A549 (cell line): ENCODE data around the gene YBX2. TPM values are rescaled to one million over a fixed set of nuclear protein-coding genes. Genes with fewer than 3 reads are reported as not detected.

Experiments
- ATAC-seq, 2 experiments: fragments of 200-7000 bp in 1 of 2; fragments of >200 bp in 1 of 2; cut with Nextera tagmentation in 1 of 2; cut with Tn5 transposase in 1 of 2; 3 replicates each; pipeline versions ENCODE4 v1.8.0 to v1.9.1; 2018 to 2020; ENCODE audit warnings: mild to moderate bottlenecking in 1 of 2, moderate library complexity in 1 of 2
- CTCF ChIA-PET: fragments of 300-600 bp; sonication (Branson Sonifier 250); formaldehyde crosslinking; extraction: SDS; loops from one replicate; lab custom pipeline; 2021; ENCODE audit warnings: antibody characterized with exemption, inconsistent platforms; lab: Yijun Ruan, JAX
- POLR2A ChIA-PET: fragments of 350-600 bp; formaldehyde crosslinking; extraction: SDS; loops from one replicate; lab custom pipeline; 2021; ENCODE audit warnings: antibody characterized with exemption, inconsistent platforms; lab: Yijun Ruan, JAX
- DNase-seq, 2 experiments: peaks; one replicate each; pipeline versions ENCODE4 v3.0.0 to v3.0.0-alpha.2; 2011 to 2016; ENCODE audit warnings: low read depth in 1 of 2, low spot score in 1 of 2
- FAIRE-seq: peaks from 2 replicates; lab custom pipeline; 2011; peaks lifted over from hg19 to GRCh38; lab: Jason Lieb, UNC
- H3K27ac ChIP-seq, 2 experiments: fragments of >200 bp; sonication (Bioruptor Twin); formaldehyde crosslinking; 3 replicates each; pipeline ENCODE4 v1.5.1; 2016 to 2017
- H3K4me1 ChIP-seq: fragments of >200 bp; sonication (Bioruptor Twin); formaldehyde crosslinking; 3 replicates; pipeline ENCODE4 v1.6.1; 2016
- H3K4me2 ChIP-seq: fragments of >200 bp; sonication (Bioruptor Twin); formaldehyde crosslinking; 3 replicates; pipeline ENCODE4 v1.6.1; 2016
- H3K4me3 ChIP-seq: fragments of >200 bp; sonication (Bioruptor Twin); formaldehyde crosslinking; 3 replicates; pipeline ENCODE4 v1.5.1; 2016
- H3K9me3 ChIP-seq: fragments of >200 bp; sonication (Bioruptor Twin); formaldehyde crosslinking; 3 replicates; pipeline ENCODE4 v1.6.1; 2016
- CBX8 ChIP-seq: fragments of 200-600 bp; sonication (generic); IDR thresholded peaks from 2 replicates; pipeline ENCODE4 v1.6.1; 2016
- CHD2 ChIP-seq: fragments of 150-350 bp; IDR thresholded peaks from 2 replicates; pipeline ENCODE4 v1.6.1; 2014; ENCODE audit warnings: low read length; ENCODE audit not compliant: partially characterized antibody
- EHF ChIP-seq: fragments of 250-450 bp; sonication (Bioruptor Pico); IDR thresholded peaks from 2 replicates; pipeline ENCODE4 v1.5.0; 2020; ENCODE audit warnings: mild to moderate bottlenecking
- EHMT2 ChIP-seq: fragments of 200-600 bp; sonication (generic); IDR thresholded peaks from 2 replicates; pipeline ENCODE4 v1.6.1; 2016; ENCODE audit warnings: antibody characterized with exemption, low read depth, mild to moderate bottlenecking, moderate library complexity
- EP300 ChIP-seq, 2 experiments: fragments of >200 bp; sonication (Bioruptor Twin); formaldehyde crosslinking; IDR thresholded peaks; 2 replicates in 1 of 2; 3 replicates in 1 of 2; pipeline ENCODE4 v1.6.1; 2016 to 2017
- ESRRA ChIP-seq: fragments of 150-350 bp; IDR thresholded peaks from 2 replicates; pipeline ENCODE4 v1.6.1; 2014; ENCODE audit warnings: mild to moderate bottlenecking, low read length, borderline replicate concordance
- FOSB ChIP-seq: fragments of 250-450 bp; sonication (Bioruptor Pico); IDR thresholded peaks from 2 replicates; pipeline ENCODE4 v1.5.0; 2020; ENCODE audit warnings: mild to moderate bottlenecking, moderate library complexity
- FOSL2 ChIP-seq, 2 experiments: fragments of 450-650 bp in 1 of 2; fragments of >200 bp in 1 of 2; sonication (Bioruptor Twin) in 1 of 2; formaldehyde crosslinking; IDR thresholded peaks; 2 replicates each; pipeline versions ENCODE4 v1.5.0 to v1.6.1; 2016 to 2020; ENCODE audit warnings: mild to moderate bottlenecking in 1 of 2, moderate library complexity in 1 of 2
- GATA3 ChIP-seq: IDR thresholded peaks from 2 replicates; pipeline ENCODE4 v1.6.1; 2012; ENCODE audit warnings: borderline replicate concordance
- HEYL ChIP-seq: fragments of 250-450 bp; sonication (Bioruptor Pico); IDR thresholded peaks from 2 replicates; pipeline ENCODE4 v1.8.0; 2021; ENCODE audit warnings: mild to moderate bottlenecking, moderate library complexity
- HOXB13 ChIP-seq: fragments of 250-450 bp; sonication (Bioruptor Pico); IDR thresholded peaks from 2 replicates; pipeline ENCODE4 v1.5.0; 2020; ENCODE audit warnings: low read depth, mild to moderate bottlenecking, moderate library complexity
- JUN ChIP-seq, 2 experiments: fragments of >200 bp; sonication (Bioruptor Twin); formaldehyde crosslinking; IDR thresholded peaks; 2 replicates in 1 of 2; 3 replicates in 1 of 2; pipeline ENCODE4 v1.6.1; 2016 to 2017
- KDM1A ChIP-seq: fragments of 200-600 bp; sonication (generic); IDR thresholded peaks from 2 replicates; pipeline ENCODE4 v1.6.1; 2016; ENCODE audit warnings: low read depth, mild to moderate bottlenecking
- KDM5A ChIP-seq: fragments of 200-600 bp; sonication (generic); IDR thresholded peaks from 2 replicates; pipeline ENCODE4 v1.6.1; 2016; ENCODE audit warnings: antibody characterized with exemption, mild to moderate bottlenecking
- MAFK ChIP-seq: fragments of 450-650 bp; IDR thresholded peaks from 2 replicates; pipeline ENCODE4 v1.6.1; 2014; ENCODE audit not compliant: partially characterized antibody
- MYC ChIP-seq: IDR thresholded peaks from 2 replicates; pipeline ENCODE4 v1.6.1; 2012; ENCODE audit warnings: mild to moderate bottlenecking, inconsistent platforms, low read length, improper control_type of control experiment, borderline replicate concordance
- PHF8 ChIP-seq: fragments of 200-600 bp; sonication (generic); IDR thresholded peaks from 2 replicates; pipeline ENCODE4 v1.6.1; 2016; ENCODE audit warnings: low read depth, mild to moderate bottlenecking, antibody characterized with exemption, moderate library complexity, borderline replicate concordance
- POLR2A ChIP-seq: IDR thresholded peaks from 2 replicates; pipeline ENCODE4 v1.6.1; 2012; ENCODE audit warnings: mild to moderate bottlenecking, low read length
- POLR2AphosphoS2 ChIP-seq: conservative IDR thresholded peaks from 2 replicates; pipeline ENCODE4 v1.6.1; 2012; ENCODE audit warnings: low read length, improper control_type of control experiment, inconsistent platforms
- RARB ChIP-seq: fragments of 250-450 bp; sonication (Bioruptor Pico); IDR thresholded peaks from 2 replicates; pipeline ENCODE4 v1.8.0; 2021; ENCODE audit warnings: mild to moderate bottlenecking, moderate library complexity
- RCOR1 ChIP-seq: fragments of 150-350 bp; IDR thresholded peaks from 2 replicates; pipeline ENCODE4 v1.6.1; 2014; ENCODE audit warnings: antibody characterized with exemption, low read length, low read depth
- RNF2 ChIP-seq: fragments of 200-600 bp; sonication (generic); IDR thresholded peaks from 2 replicates; pipeline ENCODE4 v1.6.1; 2016; ENCODE audit warnings: low read depth, mild to moderate bottlenecking, antibody characterized with exemption, moderate library complexity, borderline replicate concordance
- TFCP2L1 ChIP-seq: fragments of 250-450 bp; sonication (Bioruptor Pico); IDR thresholded peaks from 2 replicates; pipeline ENCODE4 v1.5.0; 2021; ENCODE audit warnings: mild to moderate bottlenecking
- ZC3H11A ChIP-seq: fragments of 450-650 bp; IDR thresholded peaks from 2 replicates; pipeline ENCODE4 v1.6.1; 2014; ENCODE audit warnings: antibody characterized with exemption, mild to moderate bottlenecking
- ZFP36 ChIP-seq: fragments of 450-650 bp; IDR thresholded peaks from 2 replicates; pipeline ENCODE4 v1.6.1; 2014; ENCODE audit warnings: borderline replicate concordance; ENCODE audit not compliant: partially characterized antibody
- ZSCAN20 ChIP-seq: fragments of 250-450 bp; sonication (Bioruptor Pico); IDR thresholded peaks from 2 replicates; pipeline ENCODE4 v1.8.0; 2022; ENCODE audit warnings: mild to moderate bottlenecking, moderate library complexity
- WGBS: methylation state at CpG from one replicate; pipeline ENCODE4 v1.1.6; 2017; ENCODE audit errors: missing lambda C conversion rate; 5-methylcytosine and 5-hydroxymethylcytosine counted together
- polyA plus RNA-seq, 4 experiments: library from polyadenylated mRNA; depleted of rRNA in 3 of 4; stranded (reverse); fragments of >200 nt; fragmentation: RNase III in 1 of 4; extraction: RNeasy Plus Mini Kit Qiagen cat#74134 plus additional on column Dnase treatment in 1 of 4; gene quantifications; 2 replicates in 3 of 4; 3 replicates in 1 of 4; pipeline ENCODE4 v1.2.3, GENCODE V29; 2011 to 2017
- TF ChIP-seq, protein P1 (sequence below): fragments of 250-450 bp; sonication (Bioruptor Pico); IDR thresholded peaks from 2 replicates; pipeline ENCODE4 v1.5.0; 2020; ENCODE audit warnings: low read depth, mild to moderate bottlenecking, moderate library complexity
- TF ChIP-seq, protein P2 (sequence below): IDR thresholded peaks from 2 replicates; pipeline ENCODE4 v1.6.1; 2012
- TF ChIP-seq, protein P3 (sequence below): fragments of 450-650 bp; IDR thresholded peaks from 2 replicates; pipeline ENCODE4 v1.6.1; 2014; ENCODE audit warnings: antibody characterized with exemption
- TF ChIP-seq, protein P4 (sequence below): fragments of >200 bp; sonication (Bioruptor Twin); formaldehyde crosslinking; IDR thresholded peaks from 3 replicates; pipeline ENCODE4 v1.6.1; 2016

Gene YBX2
- polyA plus RNA-seq, 2 of the 4 experiments (the other 2 are of a cell fraction): 0.36 to 0.61 TPM

DNA sequence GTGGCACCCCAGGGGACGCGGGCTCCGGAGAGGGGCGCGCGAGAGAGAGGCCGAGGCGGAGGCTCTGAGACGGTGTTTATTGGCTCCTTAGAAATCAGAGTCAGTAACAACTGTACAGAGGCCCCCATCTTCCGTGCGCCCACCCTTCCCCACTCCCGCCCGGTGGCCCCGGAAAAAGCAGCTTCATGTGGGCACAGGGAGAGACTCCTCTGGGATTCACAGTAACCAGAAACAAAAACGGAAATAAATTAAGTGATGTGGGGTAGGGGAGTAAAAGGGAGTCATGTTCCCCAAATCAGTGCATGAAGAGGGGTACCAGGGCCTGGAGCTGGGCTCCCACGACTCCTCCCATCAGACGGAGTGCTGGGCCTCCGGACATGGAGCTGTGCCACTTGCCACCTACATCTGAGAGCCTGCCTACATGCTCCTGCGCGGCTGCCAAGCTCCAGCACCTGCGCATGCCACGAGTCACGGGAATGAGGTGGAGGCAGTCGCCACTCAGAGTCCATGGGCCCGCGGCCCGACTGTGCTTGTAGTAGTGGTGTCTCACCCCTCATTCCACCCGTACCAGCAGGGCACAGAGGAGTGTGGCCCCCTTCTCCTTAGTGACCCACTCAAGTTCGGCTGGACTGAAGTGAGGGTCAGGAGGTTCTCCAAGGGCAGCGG is 21.3 kb upstream of the YBX2 start:
- peak overlapping the region; percentile 75 for H3K4me3 ChIP-seq
- peaks cover 39% of the 10 kb centered on the region for H3K4me1 ChIP-seq
- H3K4me2 ChIP-seq: peak overlapping the region; percentile 90
- DNase-seq: no peak
- FAIRE-seq: no peak
- peak in 1 of 2 experiments; percentile 23; a peak in 4 of 6 replicates for ATAC-seq
- 49% methylated on average over 22 of the region's 30 CpGs for WGBS
- peak overlapping the region; percentile 88 to 95 for H3K27ac ChIP-seq
- H3K9me3 ChIP-seq: no peaks in the 10 kb centered on the region
- POLR2A ChIA-PET: interaction anchor here (0.9 to 4.0 kb wide), 2 partner anchors 14 to 21 kb away, joined by 3 to 22 read pairs; partner anchors contain the start of genes ACAP1 and NEURL4
- TF ChIP-seq EP300 (IDR thresholded peaks at IDR 0.05) (0 out of 5 replicates have a peak, but pooled peaks of 1 of the 2 experiments have one; percentile 5), KDM5A (peak; percentile 43), RCOR1 (no peak), RNF2 (no peak), JUN (IDR thresholded peaks at IDR 0.05) (peak in 1 of 2 experiments; percentile 67; a peak in 2 of 5 replicates), ZSCAN20 (no peak), POLR2A (0 out of 2 replicates have a peak, but pooled peaks have one; percentile 24)
- TF ChIP-seq, protein P1, sequence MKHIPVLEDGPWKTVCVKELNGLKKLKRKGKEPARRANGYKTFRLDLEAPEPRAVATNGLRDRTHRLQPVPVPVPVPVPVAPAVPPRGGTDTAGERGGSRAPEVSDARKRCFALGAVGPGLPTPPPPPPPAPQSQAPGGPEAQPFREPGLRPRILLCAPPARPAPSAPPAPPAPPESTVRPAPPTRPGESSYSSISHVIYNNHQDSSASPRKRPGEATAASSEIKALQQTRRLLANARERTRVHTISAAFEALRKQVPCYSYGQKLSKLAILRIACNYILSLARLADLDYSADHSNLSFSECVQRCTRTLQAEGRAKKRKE (CRISPR knock-in tag): 0 out of 2 replicates have a peak, but pooled peaks have one; percentile 1
- TF ChIP-seq, protein P2, sequence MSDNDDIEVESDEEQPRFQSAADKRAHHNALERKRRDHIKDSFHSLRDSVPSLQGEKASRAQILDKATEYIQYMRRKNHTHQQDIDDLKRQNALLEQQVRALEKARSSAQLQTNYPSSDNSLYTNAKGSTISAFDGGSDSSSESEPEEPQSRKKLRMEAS: no peak
- TF ChIP-seq, all 56 proteins: peak for 5
- CTCF ChIA-PET: interaction anchor here (0.7 to 6.1 kb wide), 7 partner anchors 10 to 40 kb away, joined by 3 to 58 read pairs (median 7); no protein-coding TSS in a partner anchor

DNA sequence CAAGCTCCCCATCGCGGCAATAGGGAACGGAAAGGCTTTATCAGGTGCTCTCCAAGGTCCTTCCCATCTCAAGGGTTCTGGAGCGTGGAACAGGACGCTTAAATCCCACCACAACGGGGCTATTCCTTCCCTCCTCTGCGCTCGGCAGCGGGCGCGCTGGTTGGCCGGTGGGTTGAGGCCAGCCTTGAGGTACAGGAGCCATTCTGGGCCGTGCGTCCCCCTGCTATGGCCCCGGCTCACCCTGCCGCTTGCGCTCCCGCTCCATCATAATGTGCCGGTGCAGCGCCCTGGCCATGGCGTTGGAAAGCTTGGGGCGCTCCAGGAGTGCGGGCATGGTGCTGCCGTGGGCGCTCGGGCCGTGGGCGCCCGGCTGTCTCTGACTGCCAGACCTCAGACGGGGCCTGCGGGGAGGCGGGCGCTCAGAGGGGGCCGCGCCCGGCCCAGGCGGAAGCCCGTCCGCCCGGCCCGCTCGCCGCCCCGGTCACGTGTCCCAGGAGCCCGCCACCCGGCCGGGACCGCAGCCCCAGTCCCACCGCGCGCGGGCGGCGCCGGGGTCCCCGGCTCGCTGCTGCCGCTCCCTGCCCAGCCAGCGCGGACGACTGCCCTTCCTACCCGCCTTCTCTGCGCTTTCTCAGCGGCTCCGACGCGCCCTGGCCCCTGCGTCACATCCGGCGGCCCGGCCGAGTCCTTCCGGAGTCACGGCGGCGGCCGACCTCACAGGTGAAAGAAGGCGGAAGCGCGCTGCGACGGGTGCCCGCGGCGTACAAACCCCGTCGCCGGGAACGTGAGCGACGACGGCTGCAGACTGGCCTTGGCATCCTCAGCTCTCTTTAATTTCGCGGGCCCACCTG is 20.5 kb upstream of the YBX2 start, which contains the start of gene GPS2:
Gene GPS2, minus strand, starts transcription at position 642 of the 851 bp plus-strand sequence. Its CDS starts 308 bp downstream, at position 334.
- H3K4me3 ChIP-seq: peak within 1 kb of the TSS; percentile 75
- CTCF ChIA-PET: interaction anchor here (0.8 to 6.1 kb wide), 8 partner anchors 8 to 245 kb away, joined by 3 to 58 read pairs (median 5); no protein-coding TSS in a partner anchor
- peak within 1 kb of the TSS; percentile 90 for H3K4me2 ChIP-seq
- no peak for FAIRE-seq
- POLR2A ChIA-PET: interaction anchor here (0.5 to 4.0 kb wide), 4 partner anchors 15 to 404 kb away, joined by 3 to 22 read pairs (median 7); partner anchors contain the start of genes ACAP1 and NEURL4
- peak within 1 kb of the TSS; percentile 88 to 95 for H3K27ac ChIP-seq
- under 1% methylated on average over 58 of the region's 95 CpGs for WGBS
- peaks cover 47% of the 10 kb centered on the region for H3K4me1 ChIP-seq
- DNase-seq: peak; percentile 93 to 95
- H3K9me3 ChIP-seq: no peaks in the 10 kb centered on the region
- peak; percentile 77 to 82 for ATAC-seq
- peak; percentile 48 for TF ChIP-seq CHD2
- TF ChIP-seq HEYL (CRISPR knock-in tag): no peak
- no peak for TF ChIP-seq HOXB13
- TF ChIP-seq RARB: 0 out of 2 replicates have a peak, but pooled peaks have one; percentile 46
- peak; percentile 87; the same call in 1 of the 2 replicates for TF ChIP-seq POLR2AphosphoS2
- no peak for TF ChIP-seq MAFK
- no peak for TF ChIP-seq ZFP36
- peak; percentile 58; the same call in 1 of the 2 replicates for TF ChIP-seq EHF (CRISPR knock-in tag)
- TF ChIP-seq FOSB (CRISPR knock-in tag): peak; percentile 89
- 0 out of 2 replicates have a peak, but pooled peaks have one; percentile 31 for TF ChIP-seq ESRRA
- TF ChIP-seq, protein P3, sequence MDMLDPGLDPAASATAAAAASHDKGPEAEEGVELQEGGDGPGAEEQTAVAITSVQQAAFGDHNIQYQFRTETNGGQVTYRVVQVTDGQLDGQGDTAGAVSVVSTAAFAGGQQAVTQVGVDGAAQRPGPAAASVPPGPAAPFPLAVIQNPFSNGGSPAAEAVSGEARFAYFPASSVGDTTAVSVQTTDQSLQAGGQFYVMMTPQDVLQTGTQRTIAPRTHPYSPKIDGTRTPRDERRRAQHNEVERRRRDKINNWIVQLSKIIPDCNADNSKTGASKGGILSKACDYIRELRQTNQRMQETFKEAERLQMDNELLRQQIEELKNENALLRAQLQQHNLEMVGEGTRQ: no peak
- TF ChIP-seq CBX8: no peak
- no peak; the same call in 1 of the 2 replicates for TF ChIP-seq GATA3
- TF ChIP-seq MYC: peak; percentile 59; the same call in 1 of the 2 replicates
- no peak for TF ChIP-seq EHMT2
- peak; percentile 45; the same call in 1 of the 2 replicates for TF ChIP-seq PHF8
- peak in 1 of 2 experiments; percentile 6; a peak in 1 of 5 replicates for TF ChIP-seq EP300 (IDR thresholded peaks at IDR 0.05)
- TF ChIP-seq, protein P4, sequence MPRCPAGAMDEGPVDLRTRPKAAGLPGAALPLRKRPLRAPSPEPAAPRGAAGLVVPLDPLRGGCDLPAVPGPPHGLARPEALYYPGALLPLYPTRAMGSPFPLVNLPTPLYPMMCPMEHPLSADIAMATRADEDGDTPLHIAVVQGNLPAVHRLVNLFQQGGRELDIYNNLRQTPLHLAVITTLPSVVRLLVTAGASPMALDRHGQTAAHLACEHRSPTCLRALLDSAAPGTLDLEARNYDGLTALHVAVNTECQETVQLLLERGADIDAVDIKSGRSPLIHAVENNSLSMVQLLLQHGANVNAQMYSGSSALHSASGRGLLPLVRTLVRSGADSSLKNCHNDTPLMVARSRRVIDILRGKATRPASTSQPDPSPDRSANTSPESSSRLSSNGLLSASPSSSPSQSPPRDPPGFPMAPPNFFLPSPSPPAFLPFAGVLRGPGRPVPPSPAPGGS: peak; percentile 90
- TF ChIP-seq FOSL2 (IDR thresholded peaks at IDR 0.05): no peak
- TF ChIP-seq FOSL2 (CRISPR knock-in tag; IDR thresholded peaks at IDR 0.05): peak; percentile 8; the same call in 1 of the 2 replicates
- no peak for TF ChIP-seq ZC3H11A
- no peak for TF ChIP-seq KDM1A
- peak; percentile 94 to 98 for TF ChIP-seq JUN (IDR thresholded peaks at IDR 0.05)
- TF ChIP-seq TFCP2L1: peak; percentile 89
